ENCODE measurements around the gene PJA2. TPM values are rescaled to one million over a fixed set of nuclear protein-coding genes. Genes with fewer than 3 reads are reported as not detected.

Gene PJA2
- polyA plus RNA-seq (2011; rRNA removed) (78.6 and 109 TPM in 2 replicates), polyA minus RNA-seq (2011; rRNA and poly(A)+ RNA removed) (65.1 and 114 TPM in 2 replicates)

DNA sequence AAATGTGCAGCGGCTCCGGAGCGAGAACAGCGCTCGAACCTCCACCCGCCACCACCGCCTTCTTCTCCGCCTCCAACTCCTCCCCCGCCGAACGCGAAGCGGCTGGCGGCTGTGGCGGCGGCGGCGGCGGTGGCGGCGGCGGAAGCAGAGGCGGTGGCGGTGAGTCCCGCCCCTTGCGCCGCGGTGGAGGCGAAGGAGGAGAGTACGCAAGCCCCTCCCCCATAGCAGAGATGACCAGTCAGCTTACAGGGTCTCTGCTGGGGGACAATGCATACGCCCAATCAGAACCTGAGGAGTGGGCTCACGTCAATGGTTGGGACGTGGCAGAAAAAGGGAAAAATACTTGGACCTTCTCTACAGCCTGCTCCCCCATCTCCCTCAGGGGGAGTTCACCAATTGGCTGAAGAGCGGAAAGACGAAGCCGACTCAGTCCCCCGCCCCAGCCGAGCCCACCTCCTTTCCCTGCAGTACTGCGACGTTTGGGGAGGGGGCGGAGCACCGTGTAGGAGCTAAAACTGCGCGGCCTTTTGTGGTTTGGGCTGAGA, at the start of gene PJA2:
TSS of gene PJA2 (minus strand) at position 131 of the 545 bp plus-strand sequence. CDS start 26,541 bp downstream, outside the sequence.
- POLR2A ChIA-PET: interaction anchor here (0.6 to 1.6 kb wide), 9 partner anchors 18 to 1027 kb away, joined by 3 to 8 read pairs (median 5); no protein-coding TSS in a partner anchor
- H3K4me3 ChIP-seq (ENCODE audit: low read depth, low read length): peak within 1 kb of the TSS; percentile 89
- TF ChIP-seq, protein P1, sequence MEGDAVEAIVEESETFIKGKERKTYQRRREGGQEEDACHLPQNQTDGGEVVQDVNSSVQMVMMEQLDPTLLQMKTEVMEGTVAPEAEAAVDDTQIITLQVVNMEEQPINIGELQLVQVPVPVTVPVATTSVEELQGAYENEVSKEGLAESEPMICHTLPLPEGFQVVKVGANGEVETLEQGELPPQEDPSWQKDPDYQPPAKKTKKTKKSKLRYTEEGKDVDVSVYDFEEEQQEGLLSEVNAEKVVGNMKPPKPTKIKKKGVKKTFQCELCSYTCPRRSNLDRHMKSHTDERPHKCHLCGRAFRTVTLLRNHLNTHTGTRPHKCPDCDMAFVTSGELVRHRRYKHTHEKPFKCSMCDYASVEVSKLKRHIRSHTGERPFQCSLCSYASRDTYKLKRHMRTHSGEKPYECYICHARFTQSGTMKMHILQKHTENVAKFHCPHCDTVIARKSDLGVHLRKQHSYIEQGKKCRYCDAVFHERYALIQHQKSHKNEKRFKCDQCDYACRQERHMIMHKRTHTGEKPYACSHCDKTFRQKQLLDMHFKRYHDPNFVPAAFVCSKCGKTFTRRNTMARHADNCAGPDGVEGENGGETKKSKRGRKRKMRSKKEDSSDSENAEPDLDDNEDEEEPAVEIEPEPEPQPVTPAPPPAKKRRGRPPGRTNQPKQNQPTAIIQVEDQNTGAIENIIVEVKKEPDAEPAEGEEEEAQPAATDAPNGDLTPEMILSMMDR (IDR thresholded peaks at IDR 0.05; ENCODE audit: low read depth, low read length): 0 out of 2 replicates have a peak, but pooled peaks have one; percentile 19
- H3K27me3 ChIP-seq (ENCODE audit: control insufficient read depth, insufficient read depth, low read length): no peaks in the 10 kb centered on the region
- peak within 1 kb of the TSS; percentile 99 for H3K27ac ChIP-seq (ENCODE audit: low read depth, low read length)
- DNase-seq (ENCODE audit: low read depth, low spot score): peak; percentile 100
- CTCF ChIA-PET: interaction anchor here (0.6 to 0.8 kb wide), 2 partner anchors 44 to 457 kb away, joined by 3 to 4 read pairs; no protein-coding TSS in a partner anchor
- H3K9me3 ChIP-seq (ENCODE audit: control insufficient read depth, insufficient read depth, low read length): peaks cover 3% of the 10 kb centered on the region; the same call in 1 of the 2 replicates

GRCh38 chr5:109455598-109456096, 45.9 kb upstream of the PJA2 start:
- peak; percentile 73 for DNase-seq (ENCODE audit: low read depth, low spot score)

DNA sequence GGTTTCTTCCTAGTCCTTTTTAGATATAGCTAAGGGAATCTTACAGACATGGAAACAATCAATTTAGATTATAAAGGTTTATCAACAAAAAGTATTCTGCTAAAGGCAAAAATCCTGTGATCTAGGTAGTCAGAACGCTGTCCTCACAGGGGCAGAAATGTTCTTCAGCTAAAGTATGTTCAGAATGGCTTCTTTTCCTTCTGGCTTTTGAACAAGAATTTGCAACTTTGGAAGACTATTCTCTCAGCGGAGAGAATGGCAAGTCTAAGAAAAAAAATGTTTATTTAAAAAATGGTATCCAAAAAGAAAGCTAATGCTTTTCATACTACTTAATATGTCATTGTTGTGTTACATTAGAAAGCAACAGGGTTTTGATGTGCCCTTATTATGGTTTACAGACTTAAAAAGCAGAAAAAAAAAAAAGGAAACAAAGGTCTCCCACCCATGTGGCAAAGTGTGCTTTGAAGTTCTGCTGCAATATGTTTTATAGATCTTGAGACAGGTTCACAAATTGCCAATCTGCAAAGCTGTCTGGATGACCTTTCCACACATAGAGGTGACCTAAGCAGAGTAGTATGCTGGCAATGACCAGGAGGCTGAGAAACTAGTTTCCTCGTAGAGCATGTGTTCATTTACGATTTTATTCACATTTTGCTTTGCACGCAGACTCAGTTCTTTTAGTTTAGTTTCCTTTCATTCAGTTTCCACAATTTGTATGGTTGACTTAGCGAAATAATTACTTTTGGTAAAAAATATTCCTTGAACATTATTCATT, 45.1 kb upstream of the PJA2 start:
- no peaks in the 10 kb centered on the region for H3K27me3 ChIP-seq (ENCODE audit: control insufficient read depth, insufficient read depth, low read length)
- TF ChIP-seq, protein P1 (IDR thresholded peaks at IDR 0.05; ENCODE audit: low read depth, low read length): no peak
- H3K9me3 ChIP-seq (ENCODE audit: control insufficient read depth, insufficient read depth, low read length): peaks cover 8% of the 10 kb centered on the region
- ChIA-PET CTCF (interaction anchor here (0.6 kb wide), 1 partner anchor 995 kb away, joined by 3 read pairs; no protein-coding TSS in a partner anchor), POLR2A (no interaction called here)
- peak overlapping the region; percentile 40 for H3K27ac ChIP-seq (ENCODE audit: low read depth, low read length)
- H3K4me3 ChIP-seq (ENCODE audit: low read depth, low read length): no peak overlapping the region
- DNase-seq (ENCODE audit: low read depth, low spot score): no peak

More at GRCh38 chr5:109455598-109456096, 45.9 kb upstream of the PJA2 start:
- ChIA-PET POLR2A (no interaction called here), CTCF (no interaction called here)
- H3K27me3 ChIP-seq (ENCODE audit: control insufficient read depth, insufficient read depth, low read length): no peaks in the 10 kb centered on the region
- H3K9me3 ChIP-seq (ENCODE audit: control insufficient read depth, insufficient read depth, low read length): peaks cover 8% of the 10 kb centered on the region
- TF ChIP-seq, protein P1 (IDR thresholded peaks at IDR 0.05; ENCODE audit: low read depth, low read length): no peak
- no peak overlapping the region for H3K4me3 ChIP-seq (ENCODE audit: low read depth, low read length)
- H3K27ac ChIP-seq (ENCODE audit: low read depth, low read length): peak overlapping the region; percentile 80

- DNase-seq (ENCODE audit: low read depth, low spot score): no peak
- ChIA-PET POLR2A (no interaction called here), CTCF (no interaction called here)
- TF ChIP-seq, protein P1 (IDR thresholded peaks at IDR 0.05; ENCODE audit: low read depth, low read length): no peak
- H3K27me3 ChIP-seq (ENCODE audit: control insufficient read depth, insufficient read depth, low read length): no peaks in the 10 kb centered on the region
- no peak overlapping the region for H3K27ac ChIP-seq (ENCODE audit: low read depth, low read length)
- H3K9me3 ChIP-seq (ENCODE audit: control insufficient read depth, insufficient read depth, low read length): peaks cover 8% of the 10 kb centered on the region
- no peak overlapping the region for H3K4me3 ChIP-seq (ENCODE audit: low read depth, low read length)
Observed at GRCh38 chr5:109453251-109453650, 43.5 kb upstream of the PJA2 start.
